CD4-positive, alpha-beta T cell treated with Interleukin-1 beta for 1 hour (primary cell): ENCODE results near the gene DNM3.

Source experiments
- DNase-seq, 2 donors: peaks; one replicate each; pipeline ENCODE4 v3.0.0-alpha.2; 2020 to 2022

DNM3 gene

DNA sequence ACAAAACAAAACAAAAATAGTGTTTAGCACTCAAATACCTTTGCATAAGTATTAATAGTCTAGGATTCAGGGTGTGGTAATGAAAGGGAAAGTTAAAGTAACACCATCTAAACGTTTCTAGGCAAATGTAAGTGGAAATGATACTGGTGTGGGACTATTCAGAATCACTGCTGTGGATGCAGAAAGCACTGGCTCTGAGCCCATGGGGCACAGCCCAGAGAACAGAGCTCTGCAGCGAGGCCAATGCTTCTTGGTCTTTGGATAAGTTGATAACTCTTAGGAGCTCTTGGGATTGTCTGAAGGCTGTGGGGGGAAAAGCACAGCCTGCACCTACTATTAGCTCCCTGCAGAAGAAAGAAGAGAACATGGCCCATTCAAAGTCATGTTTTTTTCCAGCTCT is 21.4 kb upstream of the DNM3 start:
- DNase-seq: no peak

DNA sequence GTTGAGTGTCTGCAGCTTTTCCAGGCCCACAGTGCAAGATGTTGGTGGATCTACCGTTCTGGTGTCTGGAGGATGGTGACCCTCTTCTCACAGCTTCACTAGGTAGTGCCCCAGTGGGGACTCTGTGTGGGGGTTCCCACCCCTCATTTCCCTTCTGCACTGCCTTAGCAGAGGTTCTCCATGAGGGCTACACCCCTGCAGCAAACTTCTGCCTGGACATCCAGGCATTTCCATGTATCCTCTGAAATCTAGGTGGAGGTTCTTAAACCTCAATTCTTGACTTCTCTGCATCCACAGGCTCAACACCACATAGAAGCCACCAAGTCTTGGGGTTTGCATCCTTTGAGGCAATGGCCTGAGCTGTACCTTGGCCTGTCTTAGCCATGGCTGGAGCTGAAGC is 14.3 kb upstream of the DNM3 start:
- no peak for DNase-seq

DNA sequence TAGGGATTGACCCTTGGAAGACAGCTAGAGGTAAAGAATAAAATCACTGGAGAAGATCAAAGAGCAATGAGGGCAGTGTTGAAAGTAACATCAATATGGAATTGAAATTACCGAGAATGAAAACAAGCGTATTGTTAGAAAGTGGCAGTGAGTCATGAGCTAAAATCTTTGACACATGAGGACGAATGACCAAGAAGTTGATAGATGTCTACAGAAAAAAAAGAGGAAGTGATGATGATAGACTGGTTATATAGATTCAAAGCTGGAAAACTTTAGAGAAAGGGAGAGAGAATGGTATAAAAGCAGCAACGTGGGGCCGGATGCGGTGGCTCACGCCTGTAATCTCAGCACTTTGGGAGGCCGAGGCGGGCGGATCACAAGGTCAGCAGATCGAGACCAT is 12.5 kb upstream of the DNM3 start:
- DNase-seq: no peak

DNA sequence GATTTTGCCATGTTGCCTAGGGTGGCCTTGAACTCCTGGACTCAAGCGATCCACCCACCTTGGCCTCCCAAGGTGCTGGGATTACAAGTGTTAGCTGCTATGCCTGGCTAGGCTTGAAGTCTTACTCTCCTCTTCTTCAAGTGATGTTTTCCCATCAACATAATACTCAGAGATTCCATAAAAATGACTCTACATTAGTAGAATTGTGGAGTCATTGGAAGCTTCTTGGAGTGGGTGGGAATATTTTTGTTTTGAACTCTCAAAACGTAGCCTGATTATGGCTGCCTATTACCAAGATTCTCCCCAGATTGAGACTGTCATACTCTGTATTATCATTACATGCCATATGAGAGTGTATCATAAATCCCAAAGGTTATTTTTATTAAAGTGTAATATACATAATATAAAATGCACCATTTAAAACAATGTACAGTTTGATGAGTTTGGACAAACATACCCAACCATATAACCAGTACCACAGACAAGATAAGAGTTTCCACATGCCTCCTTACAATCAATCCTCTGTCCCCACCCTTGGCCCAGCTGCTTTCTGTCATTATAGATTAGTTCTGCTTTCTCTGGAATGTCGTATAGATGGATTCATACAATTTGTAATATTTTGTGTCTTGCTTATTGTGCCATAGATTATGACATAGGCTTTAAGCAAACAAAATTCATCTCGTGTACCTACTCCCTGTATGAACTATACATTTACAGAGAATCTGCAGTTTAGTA is 8.0 kb upstream of the DNM3 start:
- DNase-seq: no peak

DNA sequence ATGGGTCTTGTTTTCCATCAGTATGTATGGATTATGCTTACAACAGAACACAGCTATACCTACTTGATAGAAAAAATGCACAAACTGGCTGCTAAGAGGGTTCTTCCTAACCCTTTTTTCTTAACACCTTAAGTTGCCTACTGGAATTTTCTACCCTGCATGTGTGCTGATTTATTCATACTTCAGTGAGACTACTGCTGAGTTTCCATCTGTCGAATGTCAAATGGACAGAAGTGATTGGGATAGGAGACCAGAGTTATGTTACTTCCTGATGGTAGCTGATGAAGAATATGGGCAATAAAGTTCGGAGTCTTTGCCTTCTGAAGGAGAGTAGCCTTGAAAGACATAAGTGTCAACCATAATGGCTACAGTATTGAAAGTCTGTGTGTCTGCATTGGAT is 6.5 kb upstream of the DNM3 start:
- no peak for DNase-seq

DNA sequence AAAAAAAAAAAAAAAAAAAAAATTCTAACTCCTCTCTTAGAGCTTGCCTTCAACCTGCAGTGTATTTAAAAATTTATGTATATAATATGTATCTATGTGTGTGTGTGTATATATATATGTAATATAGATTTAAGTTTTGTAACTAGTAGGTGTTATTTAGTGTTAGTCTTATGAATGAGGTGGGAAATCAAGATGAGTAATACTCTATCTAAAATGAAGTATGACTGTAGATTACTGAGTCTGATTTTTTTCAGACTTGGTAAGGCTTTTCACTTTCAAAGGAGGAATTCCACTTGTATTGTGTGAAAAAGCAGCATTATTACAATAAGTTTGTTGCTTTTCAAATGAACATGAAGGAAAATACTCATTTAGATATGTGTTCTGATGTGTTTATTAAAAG is 5.4 kb upstream of the DNM3 start:
- DNase-seq: no peak

DNA sequence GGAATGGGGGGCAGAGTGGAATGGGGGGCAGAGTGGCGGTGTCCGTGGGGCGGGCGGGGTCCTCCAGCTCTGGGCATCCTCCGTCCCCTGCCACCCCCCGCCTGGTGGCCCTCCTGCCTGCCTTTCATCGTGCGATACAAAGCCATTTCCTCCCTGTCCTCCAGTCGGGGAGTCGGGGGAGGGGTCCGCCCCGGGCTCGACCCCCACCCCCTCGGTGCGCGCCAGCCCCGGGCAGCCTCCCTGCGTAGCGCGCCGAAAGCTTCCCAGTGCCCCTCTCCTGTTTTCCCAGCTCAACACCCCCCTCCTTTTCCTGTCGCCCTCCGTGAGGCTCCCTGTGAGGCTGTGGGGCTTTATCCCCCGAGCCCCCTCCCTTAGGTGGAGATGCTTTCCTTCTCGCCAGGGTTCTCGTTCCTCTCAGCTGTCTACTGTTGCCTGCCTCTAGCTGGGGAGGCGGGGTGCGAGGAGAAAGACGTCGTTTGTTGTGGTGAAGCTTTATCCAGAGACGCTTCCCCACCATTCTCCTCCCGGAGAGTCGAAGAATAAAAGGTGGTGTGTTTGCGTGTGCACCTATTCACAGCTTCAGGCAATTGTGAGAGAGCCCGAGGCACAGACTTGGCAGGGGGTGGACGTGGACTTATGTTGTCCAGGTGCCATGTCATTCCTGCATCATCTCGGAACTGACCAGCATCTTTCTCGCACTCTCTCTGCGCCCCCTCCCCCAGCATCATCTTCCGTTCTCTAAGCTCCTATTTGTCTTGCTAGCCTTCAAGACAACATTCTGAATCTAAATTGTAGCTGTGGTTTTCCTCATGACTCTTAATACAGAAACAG is 848 bp downstream of the DNM3 start:
- peak in 1 of 2 donors; percentile 24 for DNase-seq

DNA sequence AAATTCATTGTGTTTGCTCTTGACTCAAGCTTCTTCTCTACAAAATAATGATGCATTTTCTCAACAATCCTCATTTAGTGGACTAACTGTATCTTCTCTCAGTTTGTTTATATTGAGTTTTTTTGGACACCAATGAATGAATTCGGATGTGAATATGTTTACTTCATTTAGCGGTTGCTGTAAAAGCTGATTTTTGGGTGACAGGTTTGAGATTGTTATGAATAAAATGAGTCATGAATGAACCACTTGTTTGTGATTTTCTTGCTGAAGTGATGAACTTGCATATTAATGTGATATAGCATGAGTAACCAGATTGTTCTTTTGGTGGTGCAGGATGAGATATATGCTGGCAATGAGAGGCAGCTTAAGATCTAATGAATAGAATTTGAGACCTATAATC is 3.1 kb downstream of the DNM3 start:
- no peak for DNase-seq

DNA sequence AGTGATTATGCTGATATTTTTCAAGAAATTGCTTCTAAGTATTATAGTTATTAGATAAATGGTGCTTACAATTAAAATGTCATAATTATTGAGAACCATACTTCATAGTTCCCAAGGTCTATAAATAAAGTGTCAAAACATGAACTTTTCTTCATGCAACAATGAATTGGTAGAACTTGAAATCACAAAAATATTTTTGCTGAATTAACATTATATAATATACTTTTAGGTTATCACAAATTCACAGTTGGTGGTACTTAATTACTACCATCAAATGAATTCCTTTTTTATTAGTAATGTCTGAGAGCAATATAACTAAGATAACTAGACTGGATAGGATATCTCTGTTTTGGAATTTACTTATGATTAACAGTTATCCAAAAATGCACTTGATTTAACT is 4.7 kb downstream of the DNM3 start:
- no peak for DNase-seq

DNA sequence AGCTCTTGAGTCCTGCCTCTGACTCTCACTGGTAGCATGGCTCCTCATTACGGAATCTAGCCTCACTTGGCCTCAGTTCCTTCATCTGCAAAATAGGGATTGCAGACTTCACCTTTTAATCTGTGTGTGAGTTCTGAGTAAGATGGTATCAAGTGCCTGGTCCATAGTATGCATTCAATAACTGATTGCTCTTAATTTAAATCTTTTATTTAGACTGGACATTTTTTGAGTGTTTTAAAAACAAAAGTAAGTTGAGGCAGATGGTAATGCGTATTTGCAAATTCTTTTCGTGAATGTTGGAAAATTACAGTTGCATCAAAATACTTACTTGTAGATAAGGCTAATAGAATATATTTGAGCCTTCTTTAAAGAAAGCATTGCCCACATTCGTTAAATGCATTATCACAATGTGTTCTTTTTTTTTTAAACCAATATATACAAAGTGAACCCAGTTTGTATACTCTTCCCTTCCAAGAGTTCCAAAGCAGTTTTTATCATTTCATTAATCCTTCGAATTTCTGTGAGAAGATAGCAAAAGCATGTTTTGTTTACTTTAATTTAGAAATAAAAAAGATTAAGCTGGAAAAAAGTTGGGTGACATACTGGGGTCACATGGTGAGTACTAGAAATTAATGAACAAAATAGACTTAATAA is 8.1 kb downstream of the DNM3 start:
- no peak for DNase-seq

DNA sequence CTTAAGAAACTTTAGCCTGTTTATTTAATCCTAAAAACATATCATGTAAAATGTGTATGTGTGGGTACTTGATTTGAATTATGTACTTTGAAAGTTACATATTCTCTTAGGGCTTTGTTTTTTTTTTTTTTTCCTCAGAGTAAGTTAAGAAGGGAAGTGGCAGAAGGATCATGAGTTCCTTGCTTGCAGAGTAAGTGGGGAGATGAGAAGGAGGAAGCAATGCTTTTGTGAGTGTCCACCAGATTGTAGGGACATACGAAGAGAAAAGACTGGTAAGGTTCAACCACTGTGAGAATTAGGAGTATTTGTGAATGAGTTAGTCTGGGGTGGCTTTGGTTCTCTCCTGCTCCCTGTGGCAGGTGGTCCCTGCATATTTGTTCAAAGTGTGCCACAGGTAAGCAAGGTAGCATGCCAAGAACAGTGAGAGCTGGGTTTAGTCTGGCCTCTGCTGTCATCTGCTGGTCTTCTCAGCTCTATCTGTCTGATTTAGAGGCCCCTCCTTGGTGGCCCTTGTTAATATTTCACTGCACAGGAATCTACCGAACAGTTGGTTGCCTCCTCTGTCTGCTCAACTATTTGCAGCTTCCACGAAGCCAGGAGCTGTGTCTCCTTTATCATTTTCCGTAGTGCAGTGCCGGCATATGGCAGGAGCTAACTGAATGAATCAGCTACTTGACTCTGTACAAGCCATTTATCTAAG is 9.5 kb downstream of the DNM3 start:
- no peak for DNase-seq

DNA sequence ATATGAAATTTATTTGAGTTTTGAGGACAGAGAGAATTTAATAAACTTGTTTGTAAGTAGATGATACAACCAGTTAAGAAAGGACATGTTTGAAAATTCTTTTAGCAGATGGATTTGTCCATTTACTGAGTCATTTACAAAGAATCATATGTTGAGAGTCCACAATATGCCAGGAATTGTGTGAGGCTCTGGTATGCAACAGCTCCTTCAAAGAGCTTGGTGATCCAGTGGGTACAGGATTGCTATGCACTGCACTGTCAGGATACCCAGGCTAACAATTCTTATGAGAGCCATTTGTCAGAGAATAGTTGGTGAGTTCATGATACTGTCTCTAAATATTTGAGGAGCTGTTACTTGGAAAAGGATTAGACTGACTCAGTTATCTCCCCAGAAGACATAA is 11.0 kb downstream of the DNM3 start:
- DNase-seq: no peak

DNA sequence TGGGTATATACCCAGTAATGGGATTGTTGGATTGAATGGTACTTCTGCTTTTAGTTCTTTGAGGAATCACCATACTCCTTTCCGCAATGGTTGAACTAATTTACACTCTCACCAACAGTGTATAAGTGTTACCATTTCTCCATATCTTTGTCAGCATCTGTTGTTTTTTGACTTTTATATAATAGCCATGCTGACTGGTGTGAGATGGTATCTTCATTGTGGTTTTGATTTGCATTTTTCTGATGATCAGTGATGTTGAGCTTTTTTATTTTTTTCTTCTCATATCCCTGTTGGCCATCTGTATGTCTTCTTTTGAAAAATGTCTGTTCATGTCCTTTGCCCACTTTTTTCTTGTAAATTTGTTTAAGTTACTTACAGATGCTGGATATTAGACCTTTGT is 14.1 kb downstream of the DNM3 start:
- no peak for DNase-seq

DNA sequence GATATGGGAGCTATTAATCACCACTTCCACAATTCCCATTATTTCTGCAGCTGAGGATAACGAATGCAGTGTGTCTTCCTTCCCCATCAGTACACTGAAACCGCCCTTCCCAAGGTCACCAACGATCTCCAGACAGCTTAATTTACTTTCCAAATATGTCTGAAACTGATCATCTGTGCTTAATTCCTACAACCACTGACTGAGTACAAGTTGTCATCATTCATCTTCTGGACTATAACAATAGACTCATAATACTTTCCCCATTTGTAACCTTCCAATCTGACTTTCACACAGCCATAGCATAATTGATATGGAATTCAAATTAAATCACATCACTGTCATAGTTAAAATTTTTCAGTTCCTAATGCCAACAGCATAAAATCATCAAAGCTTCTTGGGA is 17.4 kb downstream of the DNM3 start:
- no peak for DNase-seq

DNA sequence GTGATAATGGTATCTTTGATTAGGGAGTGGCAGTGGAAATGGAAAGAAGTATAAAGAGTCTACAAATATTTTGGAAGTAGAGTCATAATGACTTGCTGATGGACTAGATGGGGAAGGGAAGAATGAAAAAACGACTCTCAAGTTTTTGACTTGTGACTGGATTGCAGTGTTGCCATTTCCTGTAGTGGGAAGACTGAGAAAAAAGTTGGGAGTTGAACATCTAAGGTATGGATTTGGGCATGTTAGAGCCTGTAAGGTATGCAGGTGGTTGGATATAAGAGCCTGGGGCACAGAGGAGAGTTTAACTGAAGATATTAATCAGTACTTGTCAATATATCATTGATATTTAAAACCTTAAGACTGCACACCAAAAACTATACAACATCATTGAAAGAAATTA is 19.4 kb downstream of the DNM3 start:
- no peak for DNase-seq

DNA sequence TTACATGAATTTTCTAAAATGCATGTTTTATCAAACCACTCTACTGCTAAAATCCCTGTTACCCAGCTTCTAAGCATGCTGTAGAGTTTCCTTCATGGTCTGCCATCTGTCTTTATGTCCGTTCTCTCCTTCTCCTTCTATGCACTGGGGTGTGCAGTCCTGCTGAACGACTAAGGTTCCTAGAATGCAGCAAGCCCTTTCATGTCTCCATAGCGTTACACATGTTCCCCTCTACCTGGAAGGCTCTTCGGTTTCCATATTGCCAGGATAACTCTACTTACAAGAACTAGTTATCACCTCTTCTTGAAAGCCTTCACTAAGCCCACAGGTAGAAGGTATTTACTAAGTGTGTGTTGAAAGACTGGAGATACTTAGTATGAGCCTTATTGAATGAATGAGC is 22.2 kb downstream of the DNM3 start:
- no peak for DNase-seq

DNA sequence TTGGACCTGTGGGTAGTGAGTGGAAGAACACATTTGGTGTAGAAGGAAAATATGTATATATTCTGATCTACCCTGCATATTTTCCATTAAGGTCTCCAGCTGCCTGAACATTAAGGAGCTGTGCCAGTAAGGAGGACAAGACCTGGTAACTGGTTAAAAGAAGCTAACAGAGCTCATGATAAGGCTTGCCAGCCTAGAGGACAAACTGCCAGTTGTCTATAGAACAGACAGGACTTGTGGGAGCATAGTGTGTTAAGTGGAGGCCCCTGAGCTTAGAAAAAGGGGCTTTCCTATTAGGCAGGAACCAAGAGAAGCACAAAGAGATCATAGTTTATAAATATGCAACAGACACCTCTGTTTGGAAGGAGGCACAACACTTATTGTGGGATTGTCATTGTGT is 23.0 kb downstream of the DNM3 start:
- no peak for DNase-seq

DNA sequence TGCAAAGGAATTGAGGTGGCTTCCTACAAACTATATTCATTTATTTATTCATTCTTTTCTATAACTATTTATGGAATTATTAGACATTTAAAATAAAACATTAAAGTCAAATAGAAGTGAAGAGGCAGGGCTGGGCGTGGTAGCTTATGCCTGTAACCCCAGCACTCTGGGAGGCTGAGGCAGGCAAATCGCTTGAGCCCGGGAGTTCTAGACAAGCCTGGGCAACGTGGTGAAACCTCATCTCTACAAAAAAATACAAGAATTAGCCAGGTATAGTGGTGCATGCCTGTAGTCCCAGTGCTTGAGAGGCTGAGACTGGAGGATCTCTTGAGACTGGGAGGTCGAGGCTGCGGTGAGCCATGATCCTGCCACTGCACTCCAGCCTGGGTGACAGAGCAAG is 23.8 kb downstream of the DNM3 start:
- no peak for DNase-seq

DNA sequence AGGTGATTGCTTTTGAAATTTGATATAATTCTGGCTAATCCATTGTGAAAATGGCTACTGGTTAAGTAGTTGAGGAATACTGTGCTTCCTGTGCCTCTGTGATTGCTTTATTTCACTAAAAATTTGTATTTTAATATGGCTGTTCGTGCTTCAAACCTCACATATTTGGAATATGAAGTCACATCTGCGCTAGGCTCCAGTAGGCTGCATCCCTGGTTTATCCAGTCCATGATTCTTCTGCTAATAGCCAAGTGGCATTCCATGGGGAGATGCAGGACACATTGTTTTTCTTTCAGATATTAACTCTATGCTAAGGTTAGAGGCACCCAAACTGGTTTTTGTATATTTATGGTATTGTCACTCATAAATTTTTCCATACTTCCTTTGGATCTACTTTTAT is 25.9 kb downstream of the DNM3 start:
- DNase-seq: no peak

DNA sequence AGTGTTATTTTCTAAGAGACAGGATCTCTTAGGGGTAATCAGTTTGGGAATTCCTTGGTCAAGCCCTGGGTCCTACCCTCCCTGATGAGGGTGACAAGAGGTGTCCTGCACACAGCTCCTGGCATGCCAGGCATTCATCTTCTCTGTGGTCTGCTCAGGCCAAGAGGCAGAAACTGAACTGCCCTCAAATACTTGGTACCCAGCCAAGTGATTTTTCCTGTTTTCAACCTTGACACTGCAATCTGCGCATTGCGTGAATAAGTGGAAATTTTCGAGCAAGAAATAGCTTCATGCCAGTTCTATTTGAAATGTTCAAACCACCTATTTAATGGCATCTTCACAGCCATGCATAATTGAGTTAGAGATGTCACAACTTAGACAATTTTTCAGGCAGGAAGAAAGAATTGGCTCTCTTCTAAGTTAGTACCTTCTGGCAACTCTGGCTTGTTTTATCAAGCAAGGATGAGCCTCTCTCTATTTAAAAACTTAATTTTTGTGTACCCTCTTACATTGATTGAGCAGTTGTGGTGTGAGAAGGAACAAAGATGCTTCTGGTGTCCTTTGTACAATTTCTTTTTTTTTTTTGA is 27.0 kb downstream of the DNM3 start:
- DNase-seq: no peak

DNA sequence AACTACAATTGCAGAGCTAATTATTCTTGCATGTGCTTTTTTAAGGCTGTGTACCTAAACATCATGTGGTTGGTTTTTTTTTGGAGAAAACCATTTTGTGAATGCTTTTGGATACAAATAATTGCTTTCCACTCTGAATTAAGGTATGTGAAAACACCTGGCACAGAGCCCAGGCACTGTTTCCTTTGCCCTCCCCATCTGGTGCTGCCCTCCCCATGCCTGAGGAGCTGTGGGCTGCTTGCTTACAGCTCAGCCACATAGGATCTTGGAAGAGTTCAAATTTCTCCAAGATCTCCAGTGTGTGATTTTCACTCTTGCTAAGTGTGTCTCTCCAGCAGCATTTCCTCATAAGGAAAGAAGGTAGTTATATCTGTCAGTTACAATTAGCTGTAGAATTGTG is 27.8 kb downstream of the DNM3 start:
- DNase-seq: no peak

DNA sequence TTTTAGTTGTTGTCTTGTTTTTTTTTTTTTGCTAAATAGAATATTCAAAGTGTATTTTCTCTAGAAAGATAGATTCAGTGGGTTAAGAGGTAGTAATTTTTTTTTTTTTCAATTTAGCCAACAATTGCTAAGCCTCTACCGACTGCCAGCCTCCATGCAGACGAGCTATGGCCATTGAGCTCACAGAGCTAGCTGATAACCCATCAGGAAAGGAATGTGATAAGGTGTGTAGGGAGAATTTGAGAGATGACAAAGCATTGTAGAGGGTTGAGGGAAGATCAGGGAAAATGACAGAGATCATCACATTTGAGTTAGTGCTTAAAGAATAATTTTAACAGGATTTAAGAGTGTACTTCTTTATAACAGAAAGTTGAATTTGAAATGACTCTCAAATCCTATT is 30.6 kb downstream of the DNM3 start:
- DNase-seq: no peak

DNA sequence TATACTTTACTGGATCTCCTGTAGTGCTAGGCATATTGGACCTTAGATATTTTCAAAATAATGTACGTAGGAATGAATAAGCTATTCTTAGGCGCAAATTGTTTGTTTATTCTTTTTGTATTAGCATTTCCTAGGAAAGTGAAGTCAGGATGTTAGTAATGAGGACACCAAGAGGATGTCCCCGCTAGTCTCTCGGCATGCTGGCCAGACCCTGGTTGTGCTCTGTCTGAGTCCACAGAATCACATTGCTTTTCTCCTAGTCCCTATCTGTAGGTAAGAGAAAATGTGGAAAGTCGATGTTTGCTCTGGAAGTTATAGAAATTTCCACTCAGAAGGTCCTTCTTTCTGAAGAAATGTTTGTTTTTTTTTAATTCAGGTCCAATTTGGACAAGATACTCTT is 31.1 kb downstream of the DNM3 start:
- no peak for DNase-seq
